Panc1 (cell line): ENCODE data around the gene INPP5A. TPM values are rescaled to one million over a fixed set of nuclear protein-coding genes. Genes with fewer than 3 reads are reported as not detected.

Source experiments
- ATAC-seq: fragments of 200-7000 bp; cut with Tn5 transposase; 2 replicates; pipeline ENCODE4 v1.9.1; 2020; ENCODE audit warnings: mild to moderate bottlenecking, moderate library complexity
- BruUV-seq: library from RNA; stranded (reverse); fragments of 400-500 nt; replicated peaks from 2 replicates; lab custom pipeline; 2021; lab: Mats Ljungman, UMichigan
- CTCF ChIA-PET: fragments of 300-600 bp; sonication (Branson Sonifier 250); formaldehyde crosslinking; loops from one replicate; lab custom pipeline; 2022; ENCODE audit warnings: antibody characterized with exemption; lab: Charles Lee
- POLR2A ChIA-PET: fragments of 300-600 bp; sonication (Branson Sonifier 250); formaldehyde crosslinking; loops from one replicate; lab custom pipeline; 2022; ENCODE audit warnings: antibody characterized with exemption; lab: Charles Lee
- DNase-seq: peaks from one replicate; pipeline ENCODE4 v3.0.0-alpha.2; 2010; ENCODE audit warnings: low read depth, low spot score
- H3K27ac ChIP-seq: 2 replicates; pipeline ENCODE4 v1.5.1; 2011; ENCODE audit warnings: mild to moderate bottlenecking, low read length, inconsistent platforms
- H3K27me3 ChIP-seq: fragments of 200-500 bp; sonication (Bioruptor generic); 2 replicates; pipeline ENCODE4 v1.6.0; 2014; ENCODE audit warnings: low read length, inconsistent platforms; ENCODE audit not compliant: control insufficient read depth, insufficient read depth
- H3K36me3 ChIP-seq: fragments of 200-500 bp; sonication (Bioruptor generic); 2 replicates; pipeline ENCODE4 v1.5.1; 2014; ENCODE audit warnings: inconsistent platforms, mild to moderate bottlenecking, low read length, moderate library complexity; ENCODE audit not compliant: control insufficient read depth, insufficient read depth
- H3K4me1 ChIP-seq: 2 replicates; pipeline ENCODE4 v1.5.1; 2011; ENCODE audit warnings: inconsistent platforms, mild to moderate bottlenecking, low read length, moderate library complexity; ENCODE audit not compliant: control insufficient read depth, insufficient read depth
- H3K4me3 ChIP-seq, 2 experiments: 2 replicates each; pipeline ENCODE4 v1.5.1; 2011 to 2012; ENCODE audit warnings: low read depth in 2 of 2, low read length in 2 of 2, mild to moderate bottlenecking in 2 of 2, inconsistent platforms in 1 of 2, moderate library complexity in 1 of 2
- H3K9me3 ChIP-seq: fragments of 200-500 bp; sonication (Bioruptor generic); 2 replicates; pipeline ENCODE4 v1.5.1; 2014; ENCODE audit warnings: low read depth, mild to moderate bottlenecking, inconsistent platforms, low read length, moderate library complexity; ENCODE audit not compliant: control insufficient read depth, insufficient read depth
- POLR2AphosphoS5 ChIP-seq: IDR thresholded peaks from 2 replicates; pipeline ENCODE4 v1.6.1; 2012; ENCODE audit warnings: mild to moderate bottlenecking, low read depth, low read length, moderate library complexity
- SIN3A ChIP-seq: IDR thresholded peaks from 2 replicates; pipeline ENCODE4 v1.6.1; 2012; ENCODE audit warnings: low read depth, mild to moderate bottlenecking, low read length, moderate library complexity, borderline replicate concordance; ENCODE audit not compliant: insufficient read depth
- TCF7L2 ChIP-seq: IDR thresholded peaks from 2 replicates; pipeline ENCODE4 v1.6.1; 2011; ENCODE audit warnings: mild to moderate bottlenecking, low read depth, low read length, inconsistent platforms
- in situ Hi-C: cut with HindIII; loops from 2 replicates; pipeline ENCODE4 v1.10.0; 2016; ENCODE audit warnings: low sequenced_read_pairs, low pct_unique_long_range_greater_than_20kb
- intact Hi-C: fragments of 100-400 bp; cut with micrococcal nuclease; formaldehyde crosslinking; loops from one replicate; pipeline ENCODE4 v1.10.0; 2022; ENCODE audit not compliant: unreplicated experiment
- total RNA-seq: library from RNA; stranded (reverse); gene quantifications from one replicate; pipeline ENCODE4 v1.2.1, GENCODE V29; 2021; ENCODE audit not compliant: unreplicated experiment
- TF ChIP-seq, protein P1 (sequence below): fragments of 450-650 bp; IDR thresholded peaks from 2 replicates; pipeline ENCODE4 v1.5.1; 2017; ENCODE audit warnings: mild to moderate bottlenecking
- TF ChIP-seq, protein P2 (sequence below), 2 experiments: IDR thresholded peaks; 2 replicates each; pipeline ENCODE4 v1.6.1; 2011 to 2012; ENCODE audit warnings: low read depth in 2 of 2, control low read depth in 1 of 2, low read length in 1 of 2, mild to moderate bottlenecking in 1 of 2, moderate library complexity in 1 of 2; ENCODE audit not compliant: insufficient read depth in 1 of 2

Gene INPP5A
- total RNA-seq, 1 experiment from 2014 or later = 60.0 TPM

DNA sequence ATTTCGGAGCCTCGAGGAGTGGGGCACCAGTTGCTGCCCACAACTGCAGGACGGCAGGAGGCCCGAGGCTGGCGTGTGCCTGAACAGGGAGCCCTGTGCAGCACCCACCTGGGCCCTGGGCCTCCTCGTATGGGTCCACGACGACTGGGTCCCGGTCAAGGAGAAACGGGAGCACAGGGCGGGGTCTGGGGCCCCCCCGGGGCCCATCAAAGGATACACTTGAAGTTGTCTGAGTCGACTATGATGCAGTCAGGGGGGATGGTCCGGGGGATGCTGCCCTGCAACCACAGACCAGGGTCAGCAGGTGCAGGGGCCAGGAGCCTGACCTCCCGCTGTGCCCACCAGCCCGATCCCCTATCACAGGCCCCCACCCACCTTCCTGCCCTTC lies 276.9 kb downstream of the INPP5A start:
- DNase-seq (no peak), ATAC-seq (no peak)
- no peak for TF ChIP-seq TCF7L2
- TF ChIP-seq SIN3A = no peak
- TF ChIP-seq, protein P1, sequence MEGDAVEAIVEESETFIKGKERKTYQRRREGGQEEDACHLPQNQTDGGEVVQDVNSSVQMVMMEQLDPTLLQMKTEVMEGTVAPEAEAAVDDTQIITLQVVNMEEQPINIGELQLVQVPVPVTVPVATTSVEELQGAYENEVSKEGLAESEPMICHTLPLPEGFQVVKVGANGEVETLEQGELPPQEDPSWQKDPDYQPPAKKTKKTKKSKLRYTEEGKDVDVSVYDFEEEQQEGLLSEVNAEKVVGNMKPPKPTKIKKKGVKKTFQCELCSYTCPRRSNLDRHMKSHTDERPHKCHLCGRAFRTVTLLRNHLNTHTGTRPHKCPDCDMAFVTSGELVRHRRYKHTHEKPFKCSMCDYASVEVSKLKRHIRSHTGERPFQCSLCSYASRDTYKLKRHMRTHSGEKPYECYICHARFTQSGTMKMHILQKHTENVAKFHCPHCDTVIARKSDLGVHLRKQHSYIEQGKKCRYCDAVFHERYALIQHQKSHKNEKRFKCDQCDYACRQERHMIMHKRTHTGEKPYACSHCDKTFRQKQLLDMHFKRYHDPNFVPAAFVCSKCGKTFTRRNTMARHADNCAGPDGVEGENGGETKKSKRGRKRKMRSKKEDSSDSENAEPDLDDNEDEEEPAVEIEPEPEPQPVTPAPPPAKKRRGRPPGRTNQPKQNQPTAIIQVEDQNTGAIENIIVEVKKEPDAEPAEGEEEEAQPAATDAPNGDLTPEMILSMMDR = no peak
- no peak for TF ChIP-seq POLR2AphosphoS5
- TF ChIP-seq, protein P2, sequence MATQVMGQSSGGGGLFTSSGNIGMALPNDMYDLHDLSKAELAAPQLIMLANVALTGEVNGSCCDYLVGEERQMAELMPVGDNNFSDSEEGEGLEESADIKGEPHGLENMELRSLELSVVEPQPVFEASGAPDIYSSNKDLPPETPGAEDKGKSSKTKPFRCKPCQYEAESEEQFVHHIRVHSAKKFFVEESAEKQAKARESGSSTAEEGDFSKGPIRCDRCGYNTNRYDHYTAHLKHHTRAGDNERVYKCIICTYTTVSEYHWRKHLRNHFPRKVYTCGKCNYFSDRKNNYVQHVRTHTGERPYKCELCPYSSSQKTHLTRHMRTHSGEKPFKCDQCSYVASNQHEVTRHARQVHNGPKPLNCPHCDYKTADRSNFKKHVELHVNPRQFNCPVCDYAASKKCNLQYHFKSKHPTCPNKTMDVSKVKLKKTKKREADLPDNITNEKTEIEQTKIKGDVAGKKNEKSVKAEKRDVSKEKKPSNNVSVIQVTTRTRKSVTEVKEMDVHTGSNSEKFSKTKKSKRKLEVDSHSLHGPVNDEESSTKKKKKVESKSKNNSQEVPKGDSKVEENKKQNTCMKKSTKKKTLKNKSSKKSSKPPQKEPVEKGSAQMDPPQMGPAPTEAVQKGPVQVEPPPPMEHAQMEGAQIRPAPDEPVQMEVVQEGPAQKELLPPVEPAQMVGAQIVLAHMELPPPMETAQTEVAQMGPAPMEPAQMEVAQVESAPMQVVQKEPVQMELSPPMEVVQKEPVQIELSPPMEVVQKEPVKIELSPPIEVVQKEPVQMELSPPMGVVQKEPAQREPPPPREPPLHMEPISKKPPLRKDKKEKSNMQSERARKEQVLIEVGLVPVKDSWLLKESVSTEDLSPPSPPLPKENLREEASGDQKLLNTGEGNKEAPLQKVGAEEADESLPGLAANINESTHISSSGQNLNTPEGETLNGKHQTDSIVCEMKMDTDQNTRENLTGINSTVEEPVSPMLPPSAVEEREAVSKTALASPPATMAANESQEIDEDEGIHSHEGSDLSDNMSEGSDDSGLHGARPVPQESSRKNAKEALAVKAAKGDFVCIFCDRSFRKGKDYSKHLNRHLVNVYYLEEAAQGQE (IDR thresholded peaks at IDR 0.05; ENCODE audit: insufficient read depth in 1 of 2, low read depth in 2 of 2, low read length in 1 of 2) = no peak
- ChIA-PET CTCF (no interaction called here), POLR2A (no interaction called here)
- peaks cover 2% of the 10 kb centered on the region; the same call in 1 of the 2 replicates for H3K9me3 ChIP-seq
- H3K36me3 ChIP-seq = no peaks in the 10 kb centered on the region
- H3K4me3 ChIP-seq = no peak overlapping the region
- BruUV-seq = no TSS peak
- no peaks in the 10 kb centered on the region for H3K4me1 ChIP-seq
- intact Hi-C loops = no loop called here
- H3K27me3 ChIP-seq = no peaks in the 10 kb centered on the region
- in situ Hi-C loops = no loop called here
- no peak overlapping the region for H3K27ac ChIP-seq

DNA sequence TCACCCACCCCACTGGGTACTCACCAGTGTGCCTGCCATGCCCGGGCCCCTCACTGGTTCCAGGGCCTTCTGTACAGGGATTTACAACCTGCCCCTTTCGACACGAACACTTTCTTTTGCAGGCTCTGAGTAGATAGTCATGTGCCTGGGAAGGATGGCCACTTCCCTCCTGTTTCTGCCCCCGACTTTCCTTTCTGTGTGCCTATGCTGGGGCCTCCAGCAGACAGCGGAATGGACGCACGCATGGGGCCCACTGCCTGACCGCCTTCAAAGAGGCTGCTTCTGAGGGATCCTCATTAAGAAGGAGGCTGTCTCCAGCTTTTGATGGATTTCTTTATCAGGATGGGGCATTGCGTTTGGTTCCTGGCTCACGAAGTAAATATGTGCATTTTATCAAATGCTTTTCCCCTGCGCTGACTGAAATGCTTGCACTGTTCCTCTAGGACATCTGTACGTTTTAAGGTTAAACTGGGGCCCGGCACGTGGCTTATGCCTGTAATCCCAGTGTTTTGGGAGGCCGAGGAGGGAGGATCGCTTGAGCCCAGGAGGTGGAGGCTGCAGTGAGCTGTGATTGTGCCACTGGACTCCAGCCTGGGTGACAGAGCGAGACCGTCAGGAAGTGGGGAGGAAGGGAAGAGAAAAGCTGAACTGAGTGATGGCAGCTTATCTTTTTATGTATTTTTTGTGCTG lies 277.7 kb downstream of the INPP5A start:
- TF ChIP-seq, protein P2 (IDR thresholded peaks at IDR 0.05; ENCODE audit: insufficient read depth in 1 of 2, low read depth in 2 of 2, low read length in 1 of 2) = no peak
- TF ChIP-seq TCF7L2 = no peak
- TF ChIP-seq SIN3A = no peak
- TF ChIP-seq, protein P1 = no peak
- TF ChIP-seq POLR2AphosphoS5 = no peak
- ChIA-PET CTCF (no interaction called here), POLR2A (no interaction called here)

More for the DNA sequence above, 277.7 kb downstream of the INPP5A start:
- ATAC-seq (no peak), DNase-seq (no peak)
- in situ Hi-C loops = no loop called here
- Histone ChIP-seq H3K27me3 (no peaks in the 10 kb centered on the region), H3K4me1 (no peaks in the 10 kb centered on the region), H3K9me3 (peaks cover 5% of the 10 kb centered on the region; the same call in 1 of the 2 replicates), H3K4me3 (no peak overlapping the region), H3K36me3 (no peaks in the 10 kb centered on the region), H3K27ac (no peak overlapping the region)
- BruUV-seq = no TSS peak
- intact Hi-C loops = no loop called here
